Right lobe of liver (tissue), 6 donors: ENCODE data around the gene KCNMA1. TPM values are rescaled to one million over a fixed set of nuclear protein-coding genes. Genes with fewer than 3 reads are reported as not detected.
A peak's percentile ranks its signal among the peaks of the same experiment; 100 is the strongest.

Experiments used
- ATAC-seq, 4 donors: fragments of 200-7000 bp; cut with Tn5 transposase; one replicate each; pipeline ENCODE4 v1.9.1; 2020; ENCODE audit warnings: mild to moderate bottlenecking in 4 of 4, moderate library complexity in 4 of 4
- DNase-seq, 3 donors: peaks; one replicate each; pipeline ENCODE4 v3.0.0-alpha.2; 2020
- H3K27ac ChIP-seq, 3 donors: fragments of 200-600 bp; one replicate each; pipeline ENCODE4 v1.8.0; 2022
- H3K27me3 ChIP-seq, 2 donors: fragments of 200-600 bp; one replicate each; pipeline ENCODE4 v1.8.0; 2022
- H3K36me3 ChIP-seq, 4 donors: fragments of 200-600 bp; sonication (generic) in 1 of 4; one replicate each; pipeline versions ENCODE4 v1.5.1 to v1.8.0; 2017 to 2022; ENCODE audit warnings: control low read depth in 1 of 4
- H3K4me1 ChIP-seq, 4 donors: fragments of 200-600 bp; sonication (generic) in 1 of 4; one replicate each; pipeline versions ENCODE4 v1.5.1 to v1.8.0; 2017 to 2022; ENCODE audit warnings: control low read depth in 1 of 4
- H3K4me3 ChIP-seq, 3 donors: fragments of 200-600 bp; one replicate each; pipeline ENCODE4 v1.8.0; 2022
- H3K9me3 ChIP-seq, 4 donors: fragments of 200-600 bp; sonication (generic) in 1 of 4; one replicate each; pipeline versions ENCODE4 v1.5.1 to v1.8.0; 2017 to 2022; ENCODE audit warnings: control low read depth in 1 of 4
- CTCF ChIP-seq, 4 donors: fragments of 200-600 bp in 3 of 4; fragments of 450-650 bp in 1 of 4; IDR thresholded peaks; one replicate each; pipeline versions ENCODE4 v1.5.1 to v1.8.0; 2016 to 2022; ENCODE audit warnings: antibody characterized with exemption in 4 of 4, mild to moderate bottlenecking in 2 of 4
- POLR2A ChIP-seq: fragments of 450-650 bp; IDR thresholded peaks from one replicate; pipeline ENCODE4 v1.6.1; 2017; ENCODE audit warnings: antibody characterized with exemption, mild to moderate bottlenecking
- WGBS: methylation state at CpG from one replicate; pipeline ENCODE4 v1.1.6; 2018; ENCODE audit warnings: low coverage, low lambda C conversion rate; ENCODE audit not compliant: insufficient coverage; ENCODE audit errors: missing lambda C conversion rate; 5-methylcytosine and 5-hydroxymethylcytosine counted together
- intact Hi-C, 2 donors: fragments of 100-400 bp; cut with DNase I; formaldehyde crosslinking; loops; one replicate each; pipeline versions ENCODE4 v1.11.2 to v1.14.1; 2022
- total RNA-seq, 6 experiments: library from RNA; depleted of rRNA in 2 of 6; stranded (reverse); fragments of >200 nt in 2 of 6; fragmentation: NEBNext Ultra II Directional in 3 of 6; extraction: Animal tissue kit (Norgen Biotek cat#: 25700) in 3 of 6; gene quantifications; one replicate each; pipeline versions ENCODE4 v1.1.0 to v1.2.4, GENCODE V29; 2016 to 2023
- donor health status: DM: no; HTN: yes; CAD: no.
- donor health status: DM: no; HTN: no; CAD: no.
- donor health status: DM: no; HTN: no; CAD: no.
- donor health status: DM: no; HTN: yes; CAD: no.
- donor health status: DM: no; HTN: yes; CAD: no.

Gene KCNMA1
- total RNA-seq, 6 experiments from 2014 or later: 5.7 to 48.0 (median 15.1) TPM

GRCh38 chr10:77074104-77074624, 563.4 kb downstream of the KCNMA1 start:
- TF ChIP-seq CTCF (IDR thresholded peaks at IDR 0.05): no peak
- no peak for TF ChIP-seq POLR2A
- H3K4me3 ChIP-seq: no peak overlapping the region
- peaks cover 0 to 56% (median 11%) of the 10 kb centered on the region in 4 donors for H3K4me1 ChIP-seq
- WGBS: 78% methylated on average over 2 of the region's 2 CpGs
- peak overlapping the region in 2 of 3 donors; percentile 41 to 82 for H3K27ac ChIP-seq
- H3K36me3 ChIP-seq: no peaks in the 10 kb centered on the region
- intact Hi-C loops: no loop called here
- no peak for DNase-seq
- H3K27me3 ChIP-seq: no peaks in the 10 kb centered on the region
- no peak for ATAC-seq
- H3K9me3 ChIP-seq: no peaks in the 10 kb centered on the region

DNA sequence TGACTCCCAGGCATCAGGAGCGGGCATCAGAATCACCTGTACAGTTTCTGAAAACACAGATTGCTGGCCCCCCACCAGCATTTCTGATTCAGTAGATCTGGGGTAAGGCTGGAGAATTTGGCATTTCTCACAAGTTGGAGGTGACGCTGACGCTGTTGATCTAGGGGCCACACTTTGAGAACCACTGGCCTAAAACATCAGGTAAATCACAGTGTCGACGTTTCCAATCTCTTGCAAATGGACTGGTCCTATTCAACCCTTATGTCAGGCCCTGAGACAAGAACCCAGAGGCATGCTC, 564.0 kb downstream of the KCNMA1 start:
- intact Hi-C loops: no loop called here
- no peak for ATAC-seq
- no peaks in the 10 kb centered on the region for H3K9me3 ChIP-seq
- DNase-seq: no peak
- peak overlapping the region in 1 of 3 donors; percentile 12 for H3K4me3 ChIP-seq
- WGBS: 97% methylated on average over 4 of the region's 5 CpGs
- TF ChIP-seq POLR2A (no peak), CTCF (IDR thresholded peaks at IDR 0.05) (no peak)
- H3K27ac ChIP-seq: peak overlapping the region in 2 of 3 donors; percentile 41 to 82
- no peaks in the 10 kb centered on the region for H3K27me3 ChIP-seq
- H3K36me3 ChIP-seq: no peaks in the 10 kb centered on the region
- H3K4me1 ChIP-seq: peaks cover 0 to 56% (median 11%) of the 10 kb centered on the region in 4 donors

DNA sequence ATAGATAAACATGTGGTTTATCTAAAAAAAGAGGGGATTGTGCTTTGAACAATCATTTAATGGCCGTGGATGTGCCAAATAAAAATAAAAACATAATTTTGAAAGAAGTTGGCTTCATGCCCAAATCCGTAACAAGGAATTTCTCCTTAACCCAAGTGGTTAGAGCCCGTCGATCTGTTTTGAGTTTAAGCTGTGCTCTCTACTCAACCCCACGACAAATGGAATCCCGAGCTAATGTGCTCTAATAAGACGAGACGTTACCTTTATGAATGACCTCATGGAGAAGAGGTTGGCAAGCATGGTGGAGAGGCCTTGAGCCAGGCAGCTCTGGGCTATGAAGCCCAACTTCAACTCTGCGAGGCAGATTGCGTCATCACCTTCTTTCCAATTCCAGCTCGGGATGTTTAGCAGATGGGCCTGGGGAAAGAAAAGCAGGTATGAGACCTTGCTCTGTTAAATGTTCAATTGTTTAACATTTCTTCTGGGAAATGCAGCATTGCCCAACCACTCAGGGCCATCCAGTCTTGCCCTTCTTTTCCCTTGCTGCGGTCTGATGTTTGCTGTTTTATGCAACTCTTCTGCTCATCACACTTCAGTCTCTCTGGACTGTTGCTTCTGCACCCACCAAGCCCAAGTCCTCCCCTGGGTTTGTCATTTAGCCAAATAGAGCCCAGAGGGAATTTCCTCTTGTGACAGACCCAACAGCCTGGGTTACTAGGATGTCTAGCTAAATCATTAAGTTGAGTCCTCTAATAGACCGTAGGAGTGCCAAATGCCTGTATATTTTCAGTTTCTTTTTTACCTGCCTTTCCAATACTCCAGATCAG, 564.6 kb downstream of the KCNMA1 start:
- DNase-seq (peak; percentile 58 to 84 (median 65)), ATAC-seq (peak; percentile 75 to 90 (median 78))
- WGBS: 54% methylated on average over 13 of the region's 13 CpGs

DNA sequence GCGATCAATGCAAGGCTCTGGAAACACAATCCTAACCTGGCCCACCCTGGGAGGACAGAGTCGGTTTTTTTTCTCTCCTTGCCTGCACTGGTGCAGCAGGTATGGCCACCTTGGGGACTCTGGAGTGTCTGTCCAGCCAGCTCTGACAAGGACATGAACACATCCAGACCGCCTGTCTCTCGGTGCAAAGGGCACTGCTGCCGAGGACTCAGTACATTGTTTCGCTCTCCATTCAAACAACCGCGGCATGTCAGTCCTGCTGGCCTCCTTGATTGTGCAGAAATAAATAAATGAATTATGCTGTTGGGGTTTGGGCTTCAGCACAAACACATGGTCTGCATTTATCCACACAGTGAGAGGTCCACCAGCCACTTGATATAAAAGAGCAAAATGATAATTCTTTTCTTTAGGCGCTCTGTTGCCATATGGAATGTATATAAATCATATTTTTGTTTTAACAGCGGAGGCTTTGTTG, 565.2 kb downstream of the KCNMA1 start:
- Histone ChIP-seq H3K27me3 (no peaks in the 10 kb centered on the region), H3K4me3 (no peak overlapping the region), H3K9me3 (no peaks in the 10 kb centered on the region), H3K36me3 (no peaks in the 10 kb centered on the region), H3K27ac (peak overlapping the region in 2 of 3 donors; percentile 41 to 82), H3K4me1 (peaks cover 0 to 45% (median 5%) of the 10 kb centered on the region in 4 donors)
- no peak for DNase-seq
- intact Hi-C loops: no loop called here
- peak in 1 of 4 donors; percentile 8 for ATAC-seq
- 92% methylated on average over 4 of the region's 10 CpGs for WGBS
- TF ChIP-seq CTCF (IDR thresholded peaks at IDR 0.05): no peak
- no peak for TF ChIP-seq POLR2A

More for the DNA sequence above, 564.6 kb downstream of the KCNMA1 start:
- peak overlapping the region in 2 of 3 donors; percentile 41 to 82 for H3K27ac ChIP-seq
- no peak for TF ChIP-seq POLR2A
- no peak for TF ChIP-seq CTCF (IDR thresholded peaks at IDR 0.05)
- H3K9me3 ChIP-seq: no peaks in the 10 kb centered on the region
- H3K4me3 ChIP-seq: peak overlapping the region in 1 of 3 donors; percentile 12
- no peaks in the 10 kb centered on the region for H3K36me3 ChIP-seq
- H3K27me3 ChIP-seq: no peaks in the 10 kb centered on the region
- intact Hi-C loops: no loop called here
- peaks cover 0 to 51% (median 9%) of the 10 kb centered on the region in 4 donors for H3K4me1 ChIP-seq
